Naive thymus-derived CD4-positive, alpha-beta T cell (primary cell): Measurements from ENCODE around the gene MLH3. TPM values are rescaled to one million over a fixed set of nuclear protein-coding genes. Genes with fewer than 3 reads are reported as not detected.
"Not testable (repeated sequence)": the region's sequence is repeated elsewhere in the genome, so short reads cannot be mapped to it uniquely, and the experiment has no call there.

Source experiments
- ATAC-seq: fragments of 150-1000 bp; cut with Tn5 transposase; 2 replicates; pipeline ENCODE4 v1.10.0; 2021; ENCODE audit warnings: mild to moderate bottlenecking, moderate library complexity
- CTCF ChIA-PET: fragments of 350-600 bp; sonication (Branson Sonifier 250); formaldehyde crosslinking; loops from one replicate; lab custom pipeline; 2021; ENCODE audit warnings: antibody characterized with exemption; lab: Charles Lee
- POLR2A ChIA-PET: fragments of 350-600 bp; sonication (Branson Sonifier 250); formaldehyde crosslinking; loops from one replicate; lab custom pipeline; 2021; ENCODE audit warnings: antibody characterized with exemption, inconsistent platforms; lab: Charles Lee
- DNase-seq, 9 donors: peaks; one replicate each; pipeline versions ENCODE4 v3.0.0 to v3.0.0-alpha.2; 2020 to 2022; ENCODE audit warnings: mixed read lengths in 1 of 9
- H3K27ac ChIP-seq: one replicate; pipeline ENCODE4 v1.7.0; 2013; ENCODE audit warnings: mild to moderate bottlenecking, low read depth, low read length, moderate library complexity
- H3K27me3 ChIP-seq, 2 donors: one replicate each; pipeline ENCODE4 v1.7.0; 2013; ENCODE audit warnings: low read length in 2 of 2, mild to moderate bottlenecking in 2 of 2, moderate library complexity in 2 of 2; ENCODE audit not compliant: control insufficient read depth in 2 of 2, insufficient read depth in 2 of 2
- H3K36me3 ChIP-seq, 3 experiments: 1 replicate in 2 of 3; 2 replicates in 1 of 3; pipeline ENCODE4 v1.7.0; 2013; ENCODE audit warnings: low read length in 3 of 3, mild to moderate bottlenecking in 3 of 3, moderate library complexity in 1 of 3; ENCODE audit not compliant: insufficient read depth in 3 of 3, control insufficient read depth in 2 of 3
- H3K4me1 ChIP-seq, 2 donors: one replicate each; pipeline ENCODE4 v1.7.0; 2013; ENCODE audit warnings: low read length in 2 of 2, mild to moderate bottlenecking in 2 of 2, moderate library complexity in 1 of 2; ENCODE audit not compliant: control insufficient read depth in 2 of 2, insufficient read depth in 2 of 2
- H3K4me3 ChIP-seq: 2 replicates; pipeline ENCODE4 v1.7.0; 2013; ENCODE audit warnings: mild to moderate bottlenecking, low read length
- H3K9me3 ChIP-seq, 3 experiments: 1 replicate in 2 of 3; 2 replicates in 1 of 3; pipeline ENCODE4 v1.7.0; 2013; ENCODE audit warnings: low read length in 3 of 3; ENCODE audit not compliant: control insufficient read depth in 2 of 3
- H3K27ac Mint-ChIP-seq, 9 donors: one replicate each; pipeline ENCODE4 v1.8.0; 2020 to 2022; ENCODE audit warnings: mixed read lengths in 9 of 9, mild to moderate bottlenecking in 8 of 9, moderate library complexity in 5 of 9, inconsistent platforms in 2 of 9
- H3K27me3 Mint-ChIP-seq, 5 donors: one replicate each; pipeline ENCODE4 v1.8.0; 2021 to 2022; ENCODE audit warnings: mixed read lengths in 5 of 5, mild to moderate bottlenecking in 1 of 5
- H3K36me3 Mint-ChIP-seq, 5 donors: one replicate each; pipeline ENCODE4 v1.8.0; 2020 to 2022; ENCODE audit warnings: mixed read lengths in 5 of 5, mild to moderate bottlenecking in 3 of 5, inconsistent platforms in 1 of 5
- H3K4me1 Mint-ChIP-seq, 7 donors: one replicate each; pipeline ENCODE4 v1.8.0; 2020 to 2022; ENCODE audit warnings: mixed read lengths in 7 of 7, mild to moderate bottlenecking in 3 of 7, inconsistent platforms in 1 of 7
- H3K4me3 Mint-ChIP-seq, 10 donors: one replicate each; pipeline ENCODE4 v1.8.0; 2020 to 2022; ENCODE audit warnings: mild to moderate bottlenecking in 10 of 10, mixed read lengths in 10 of 10, moderate library complexity in 6 of 10, inconsistent platforms in 2 of 10
- H3K9me3 Mint-ChIP-seq, 11 donors: one replicate each; pipeline ENCODE4 v1.8.0; 2020 to 2022; ENCODE audit warnings: mixed read lengths in 11 of 11, mild to moderate bottlenecking in 4 of 11, inconsistent platforms in 1 of 11, moderate library complexity in 1 of 11
- intact Hi-C, 2 donors: fragments of 100-400 bp; cut with micrococcal nuclease; formaldehyde crosslinking; loops; one replicate each; pipeline ENCODE4 v1.15.1; 2023
- polyA plus RNA-seq, 2 donors: library from polyadenylated mRNA; unstranded; fragments of 300-500 nt; fragmentation: Illumina TruSeq; gene quantifications; one replicate each; pipeline ENCODE4 v1.2.3, GENCODE V29; 2021
- total RNA-seq, 6 experiments: library from RNA in 5 of 6; stranded (reverse) in 5 of 6; gene quantifications; 1 replicate in 5 of 6; 2 replicates in 1 of 6; pipeline ENCODE4 v1.2.3 and lab custom pipeline; 2021 to 2026

MLH3 gene
- total and polyA plus RNA-seq, 7 experiments from 2014 or later, result 11.4 to 26.7 (median 20.4) TPM

DNA sequence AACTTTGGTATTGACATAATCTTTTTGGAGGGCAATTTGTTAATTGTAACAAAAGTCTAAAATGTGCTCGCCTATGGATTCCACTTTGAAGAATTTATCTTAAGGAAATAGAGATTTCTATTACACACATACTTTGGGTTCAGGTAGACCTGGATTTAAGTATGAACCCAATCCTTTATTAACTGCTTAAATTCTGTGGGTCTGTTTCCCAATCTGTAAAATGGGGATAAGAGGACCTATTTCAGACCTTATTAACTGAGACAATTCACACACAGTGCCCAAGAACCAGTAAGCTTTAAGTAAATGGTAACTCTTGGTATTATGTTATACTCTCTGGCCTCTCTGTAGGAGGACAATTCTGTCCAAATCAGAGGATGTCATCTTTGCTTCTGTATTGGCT, 49.4 kb downstream of the MLH3 start:
- H3K27ac ChIP-seq, result peak overlapping the region; percentile 91
- ChIA-PET CTCF (no interaction called here), POLR2A (interaction anchor here (1.1 to 1.7 kb wide), 2 partner anchors 62 to 520 kb away, joined by 3 to 4 read pairs; partner anchors contain the start of genes ACYP1 and BATF)
- Mint-ChIP-seq H3K27me3 (peaks cover 0 to 5% (median 0%) of the 10 kb centered on the region in 5 donors), H3K9me3 (peaks cover 0 to 2% (median 0%) of the 10 kb centered on the region in 11 donors), H3K4me3 (peak overlapping the region; percentile 78 to 99 (median 94)), H3K36me3 (peaks cover 3 to 35% (median 19%) of the 10 kb centered on the region in 5 donors), H3K4me1 (peaks cover 21 to 45% (median 39%) of the 10 kb centered on the region in 7 donors), H3K27ac (peak overlapping the region; percentile 95 to 100 (median 97))
- intact Hi-C loops, result loop anchor here (1.0 to 5.0 kb wide), 21 partner anchors 49 to 1150 kb away; partner anchors contain the start of genes ACYP1 (in 2 of the 2), AREL1 (in 2 of the 2), DLST (in 2 of the 2) and FCF1 (in 2 of the 2)
- peaks cover 7 to 17% (median 14%) of the 10 kb centered on the region in 3 experiments for H3K36me3 ChIP-seq
- DNase-seq, result no peak
- H3K4me1 ChIP-seq, result peaks cover 12 to 23% of the 10 kb centered on the region in 2 donors
- ATAC-seq, result no peak
- H3K27me3 ChIP-seq, result no peaks in the 10 kb centered on the region
- H3K4me3 ChIP-seq, result peak overlapping the region; percentile 93
- no peaks in the 10 kb centered on the region for H3K9me3 ChIP-seq

DNA sequence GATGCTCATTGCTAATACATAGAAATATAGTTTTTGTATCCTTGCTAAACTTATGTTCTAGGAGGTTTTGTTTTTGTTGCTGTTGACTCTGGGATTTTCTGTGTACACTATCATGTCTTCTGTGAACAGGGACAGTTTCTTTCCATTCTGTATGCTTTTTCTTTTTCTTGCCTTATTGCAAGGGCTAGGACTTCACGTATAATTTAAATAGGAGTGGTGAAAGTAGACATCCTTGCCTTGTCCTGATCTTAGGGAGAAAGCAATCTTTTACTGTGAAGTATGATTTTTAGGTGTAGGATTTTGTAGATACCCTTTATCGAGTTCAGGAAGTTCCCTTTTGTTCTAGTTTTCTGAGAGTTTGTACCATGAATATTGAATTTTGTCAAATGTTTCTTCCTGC, 50.0 kb downstream of the MLH3 start:
- H3K4me1 ChIP-seq, result peaks cover 12 to 23% of the 10 kb centered on the region in 2 donors
- peaks cover 21 to 41% (median 39%) of the 10 kb centered on the region in 7 donors for H3K4me1 Mint-ChIP-seq
- ChIA-PET CTCF (no interaction called here), POLR2A (interaction anchor here (0.6 to 1.7 kb wide), 2 partner anchors 34 to 63 kb away, joined by 3 to 4 read pairs; partner anchors contain the start of gene ACYP1)
- H3K9me3 ChIP-seq, result no peaks in the 10 kb centered on the region
- intact Hi-C loops, result loop anchor here (5.0 kb wide), 6 partner anchors 119 to 1151 kb away; partner anchors contain the start of genes AREL1 (in 1 of the 2), DLST (in 1 of the 2), FCF1 (in 1 of the 2) and GPATCH2L (in 1 of the 2)
- no peaks in the 10 kb centered on the region for H3K27me3 ChIP-seq
- H3K27ac Mint-ChIP-seq, result peak overlapping the region; percentile 8 to 100 (median 96)
- no peak overlapping the region for H3K4me3 ChIP-seq
- H3K9me3 Mint-ChIP-seq, result peaks cover 0 to 2% (median 0%) of the 10 kb centered on the region in 11 donors
- no peak overlapping the region for H3K27ac ChIP-seq
- DNase-seq, result no peak
- H3K4me3 Mint-ChIP-seq, result peak overlapping the region in 3 of 10 donors; percentile 9 to 98 (median 78)
- H3K27me3 Mint-ChIP-seq, result peaks cover 0 to 5% (median 0%) of the 10 kb centered on the region in 5 donors
- no peak for ATAC-seq
- H3K36me3 Mint-ChIP-seq, result peaks cover 3 to 28% (median 13%) of the 10 kb centered on the region in 5 donors
- H3K36me3 ChIP-seq, result peaks cover 7 to 11% (median 7%) of the 10 kb centered on the region in 3 experiments

DNA sequence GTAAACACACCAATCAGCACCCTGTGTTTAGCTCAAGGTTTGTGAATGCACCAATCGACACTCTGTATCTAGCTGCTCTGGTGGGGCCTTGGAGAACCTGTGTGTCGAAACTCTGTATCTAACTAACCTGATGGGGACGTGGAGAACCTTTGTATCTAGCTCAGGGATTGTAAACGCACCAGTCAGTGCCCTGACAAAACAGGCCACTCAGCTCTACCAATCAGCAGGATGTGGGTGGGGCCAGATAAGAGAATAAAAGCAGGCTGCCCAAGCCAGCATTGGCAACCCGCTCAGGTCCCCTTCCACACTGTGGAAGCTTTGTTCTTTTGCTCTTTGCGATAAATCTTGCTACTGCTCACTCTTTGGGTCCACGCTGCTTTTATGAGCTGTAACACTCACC, 55.5 kb downstream of the MLH3 start:
- H3K27me3 ChIP-seq, H3K4me1 Mint-ChIP-seq, H3K27ac Mint-ChIP-seq, CTCF ChIA-PET, ATAC-seq, POLR2A ChIA-PET, H3K4me3 ChIP-seq, H3K27me3 Mint-ChIP-seq, H3K36me3 Mint-ChIP-seq, H3K9me3 ChIP-seq, H3K9me3 Mint-ChIP-seq, intact Hi-C loops, H3K4me1 ChIP-seq, H3K36me3 ChIP-seq, H3K4me3 Mint-ChIP-seq, H3K27ac ChIP-seq, DNase-seq: not testable (repeated sequence)

DNA sequence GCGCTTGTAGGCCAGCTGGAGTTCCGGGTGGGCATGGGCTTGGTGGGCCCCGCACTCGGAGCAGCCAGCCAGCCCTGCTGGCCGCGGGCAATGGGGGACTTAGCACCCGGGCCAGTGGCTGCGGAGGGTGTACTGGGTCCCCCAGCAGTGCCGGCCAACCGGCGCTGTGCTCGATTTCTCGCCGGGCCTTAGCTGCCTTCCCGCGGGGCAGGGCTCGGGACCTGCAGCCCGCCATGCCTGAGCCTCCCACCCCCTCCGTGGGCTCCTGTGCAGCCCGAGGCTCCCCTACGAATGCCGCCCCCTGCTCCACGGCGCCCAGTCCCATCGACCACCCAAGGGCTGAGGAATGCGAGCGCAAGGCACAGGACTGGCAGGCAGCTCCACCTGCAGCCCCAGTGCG, 57.1 kb downstream of the MLH3 start:
- H3K27ac ChIP-seq, H3K9me3 ChIP-seq, H3K27me3 ChIP-seq, intact Hi-C loops, H3K36me3 Mint-ChIP-seq, H3K36me3 ChIP-seq, H3K4me3 Mint-ChIP-seq, H3K9me3 Mint-ChIP-seq, H3K27ac Mint-ChIP-seq, DNase-seq, H3K4me1 Mint-ChIP-seq, CTCF ChIA-PET, H3K4me1 ChIP-seq, POLR2A ChIA-PET, ATAC-seq, H3K27me3 Mint-ChIP-seq, H3K4me3 ChIP-seq: not testable (repeated sequence)

DNA sequence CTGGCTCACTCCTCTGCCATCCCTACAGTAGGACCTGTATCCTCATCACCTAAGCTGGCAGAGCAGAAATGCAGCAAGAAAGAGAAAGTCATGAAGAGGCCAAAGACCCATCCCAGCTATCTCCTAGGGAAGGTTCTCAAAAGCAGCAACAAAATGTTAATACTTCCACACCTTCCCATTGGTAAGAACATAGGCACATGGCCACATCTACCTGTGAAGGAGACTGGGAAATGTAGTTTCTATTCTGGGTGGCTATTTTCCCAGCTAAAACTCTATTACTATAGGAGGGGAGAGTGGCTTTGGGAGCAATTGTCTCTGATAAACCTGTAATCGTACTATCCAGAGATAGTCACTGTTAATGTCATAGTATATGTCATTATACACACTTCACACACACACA, 62.3 kb downstream of the MLH3 start:
- ChIA-PET CTCF (no interaction called here), POLR2A (no interaction called here)
- Histone ChIP-seq H3K36me3 (no peaks in the 10 kb centered on the region), H3K4me1 (no peaks in the 10 kb centered on the region), H3K4me3 (no peak overlapping the region), H3K27me3 (no peaks in the 10 kb centered on the region), H3K27ac (no peak overlapping the region), H3K9me3 (no peaks in the 10 kb centered on the region)
- intact Hi-C loops, result no loop called here
- no peak overlapping the region for H3K4me3 Mint-ChIP-seq
- no peaks in the 10 kb centered on the region for H3K9me3 Mint-ChIP-seq
- H3K27me3 Mint-ChIP-seq, result peaks cover 0 to 6% (median 0%) of the 10 kb centered on the region in 5 donors
- peaks cover 0 to 1% (median 0%) of the 10 kb centered on the region in 7 donors for H3K4me1 Mint-ChIP-seq
- DNase-seq (no peak), ATAC-seq (no peak)
- no peak overlapping the region for H3K27ac Mint-ChIP-seq
- H3K36me3 Mint-ChIP-seq, result no peaks in the 10 kb centered on the region

DNA sequence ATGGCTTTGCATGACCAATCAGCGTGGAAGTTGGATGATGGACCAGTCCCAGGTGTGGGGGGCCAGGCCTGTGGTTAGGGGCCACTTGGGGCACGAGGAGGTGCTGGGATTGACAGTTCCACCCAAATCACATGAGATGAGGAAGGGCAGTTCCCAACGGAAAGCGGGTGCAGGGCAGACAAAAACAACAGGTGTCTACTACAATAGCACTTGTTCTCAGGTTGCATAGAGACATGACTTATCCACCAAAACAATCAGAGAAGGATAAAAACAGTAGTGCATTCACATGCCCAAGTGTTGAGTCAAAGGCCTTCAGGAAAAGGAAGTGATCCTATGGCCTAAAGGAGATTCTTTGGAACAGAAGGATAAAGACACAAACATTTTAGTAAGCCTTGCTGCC, 63.1 kb downstream of the MLH3 start:
- Mint-ChIP-seq H3K4me1 (peaks cover 0 to 1% (median 0%) of the 10 kb centered on the region in 7 donors), H3K27me3 (peaks cover 0 to 3% (median 0%) of the 10 kb centered on the region in 5 donors), H3K4me3 (no peak overlapping the region), H3K36me3 (no peaks in the 10 kb centered on the region), H3K9me3 (no peaks in the 10 kb centered on the region), H3K27ac (no peak overlapping the region)
- no peak overlapping the region for H3K27ac ChIP-seq
- H3K4me3 ChIP-seq, result no peak overlapping the region
- DNase-seq (no peak), ATAC-seq (no peak)
- H3K4me1 ChIP-seq, result no peaks in the 10 kb centered on the region
- no peaks in the 10 kb centered on the region for H3K9me3 ChIP-seq
- ChIA-PET CTCF (no interaction called here), POLR2A (no interaction called here)
- intact Hi-C loops, result no loop called here
- no peaks in the 10 kb centered on the region for H3K27me3 ChIP-seq
- H3K36me3 ChIP-seq, result no peaks in the 10 kb centered on the region

DNA sequence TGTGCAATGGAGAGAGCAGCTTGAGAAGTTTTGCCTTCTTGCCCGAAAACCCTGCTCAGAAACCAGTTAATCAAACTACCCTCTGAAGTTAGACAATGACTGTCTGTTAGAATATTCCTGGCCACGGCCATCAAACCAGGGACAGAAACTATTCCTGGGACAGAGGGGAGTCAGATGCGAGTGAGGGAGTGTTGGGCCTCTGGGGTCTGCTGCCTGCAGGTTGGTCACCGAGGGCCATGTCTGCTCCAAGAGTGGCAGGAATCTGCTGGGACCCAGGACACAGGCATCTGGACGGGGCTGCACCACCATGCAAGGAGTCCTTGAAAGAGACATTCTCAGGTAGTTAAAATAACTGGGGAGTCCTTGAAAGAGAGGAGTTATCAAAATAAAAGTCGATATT, 65.5 kb downstream of the MLH3 start:
- Mint-ChIP-seq H3K27ac (no peak overlapping the region), H3K4me1 (peaks cover 0 to 1% (median 0%) of the 10 kb centered on the region in 7 donors), H3K4me3 (no peak overlapping the region), H3K9me3 (no peaks in the 10 kb centered on the region), H3K36me3 (no peaks in the 10 kb centered on the region), H3K27me3 (peaks cover 0 to 3% (median 0%) of the 10 kb centered on the region in 5 donors)
- Histone ChIP-seq H3K27me3 (no peaks in the 10 kb centered on the region), H3K4me1 (no peaks in the 10 kb centered on the region), H3K4me3 (no peak overlapping the region), H3K36me3 (no peaks in the 10 kb centered on the region), H3K9me3 (no peaks in the 10 kb centered on the region), H3K27ac (no peak overlapping the region)
- ChIA-PET CTCF (no interaction called here), POLR2A (no interaction called here)
- DNase-seq, result no peak
- ATAC-seq, result no peak
- intact Hi-C loops, result no loop called here
